Parathyroid adenoma (tissue), 2 donors: ENCODE results near the gene ASPRV1.

ENCODE experiments used
- H2AFZ ChIP-seq: fragments of 300-600 bp; sonication (generic); one replicate; pipeline ENCODE4 v1.7.0; 2017; ENCODE audit warnings: antibody characterized with exemption, mild to moderate bottlenecking
- H3K27ac ChIP-seq: fragments of 300-600 bp; sonication (generic); one replicate; pipeline ENCODE4 v1.7.0; 2017
- H3K27me3 ChIP-seq: fragments of 300-600 bp; sonication (generic); one replicate; pipeline ENCODE4 v1.7.0; 2017; ENCODE audit warnings: low read length; ENCODE audit not compliant: control insufficient read depth, insufficient read depth
- H3K36me3 ChIP-seq: fragments of 300-600 bp; sonication (generic); one replicate; pipeline ENCODE4 v1.7.0; 2017; ENCODE audit warnings: low read length; ENCODE audit not compliant: control insufficient read depth, insufficient read depth
- H3K4me1 ChIP-seq: fragments of 300-600 bp; sonication (generic); one replicate; pipeline ENCODE4 v1.7.0; 2017; ENCODE audit warnings: control low read depth
- H3K4me2 ChIP-seq: fragments of 300-600 bp; sonication (generic); one replicate; pipeline ENCODE4 v1.7.0; 2017; ENCODE audit warnings: low read length
- H3K4me3 ChIP-seq: fragments of 300-600 bp; sonication (generic); one replicate; pipeline ENCODE4 v1.7.0; 2017; ENCODE audit warnings: low read depth, low read length
- H3K79me2 ChIP-seq: fragments of 300-600 bp; sonication (generic); one replicate; pipeline ENCODE4 v1.7.0; 2017; ENCODE audit warnings: control low read depth
- H3K9ac ChIP-seq: fragments of 300-600 bp; sonication (generic); one replicate; pipeline ENCODE4 v1.7.0; 2017; ENCODE audit warnings: mild to moderate bottlenecking
- H3K9me3 ChIP-seq: fragments of 300-600 bp; sonication (generic); one replicate; pipeline ENCODE4 v1.7.0; 2017; ENCODE audit warnings: low read length; ENCODE audit not compliant: control insufficient read depth
- TF ChIP-seq, protein P1 (sequence below): fragments of 300-600 bp; sonication (generic); IDR thresholded peaks from one replicate; pipeline ENCODE4 v1.7.0; 2017; ENCODE audit warnings: antibody characterized with exemption, mild to moderate bottlenecking
- donor health status: primary hyperparathyroidism.

The ASPRV1 gene

DNA sequence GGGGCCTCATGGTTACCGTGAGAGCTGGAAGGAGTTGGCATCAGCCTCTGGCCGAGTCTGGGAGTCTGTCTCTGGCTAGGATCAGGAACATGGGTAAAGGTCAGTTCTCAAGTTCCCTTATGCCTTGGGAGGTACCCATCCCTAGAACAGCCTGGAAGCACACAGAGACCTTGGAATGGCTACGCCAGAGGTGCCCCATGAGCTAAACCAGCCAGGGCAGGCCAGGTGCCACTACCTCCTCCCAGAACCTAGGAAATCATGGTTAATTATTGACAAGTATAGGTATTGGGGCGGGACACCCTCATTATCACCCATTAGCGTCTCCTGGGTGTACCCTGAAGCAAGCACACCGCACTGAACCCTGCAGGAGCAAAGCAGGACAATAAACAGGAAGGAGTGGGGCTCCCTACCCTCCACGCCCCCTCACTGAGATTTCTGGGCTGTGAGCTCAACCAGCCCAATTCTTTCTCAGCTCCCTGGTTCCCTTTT lies 3.0 kb upstream of the ASPRV1 start:
- no peak overlapping the region for H3K4me3 ChIP-seq

DNA sequence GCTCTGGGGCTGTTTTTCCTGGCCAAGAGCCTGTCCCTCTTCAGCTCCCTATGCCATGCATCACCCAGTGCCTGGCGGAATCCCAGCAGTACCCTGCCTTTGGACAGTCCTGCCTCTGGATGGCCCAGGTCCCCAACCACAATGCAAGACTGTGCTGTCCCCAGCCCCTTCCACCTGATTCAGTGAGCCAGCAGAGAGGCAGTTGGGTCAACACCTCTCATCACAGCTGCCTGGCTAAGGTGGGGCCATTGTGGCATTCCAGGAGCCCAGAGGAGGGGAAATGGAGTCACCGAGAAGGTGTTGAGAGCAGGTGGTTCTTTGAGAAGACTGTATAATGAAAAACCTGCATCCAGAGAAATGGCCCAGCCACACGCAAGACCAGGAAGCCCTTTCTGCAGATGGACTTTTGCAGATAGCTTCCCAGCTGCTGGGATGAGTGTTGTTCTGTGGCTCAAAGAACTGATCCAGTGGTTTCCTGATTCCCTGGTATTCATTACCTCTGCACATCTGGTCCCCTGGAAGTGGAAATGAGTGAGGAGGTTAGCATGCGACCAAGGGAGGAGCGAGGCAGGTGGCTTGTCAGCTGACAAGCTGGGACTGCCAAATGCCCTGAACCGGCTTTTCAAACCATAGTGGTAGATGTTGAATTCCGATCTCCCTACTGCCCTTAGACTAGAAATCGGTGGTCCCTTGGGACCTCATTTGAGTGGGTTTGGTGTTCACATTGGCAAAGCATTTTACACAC lies 1.7 kb upstream of the ASPRV1 start:
- H3K27ac ChIP-seq = no peak overlapping the region
- TF ChIP-seq, protein P1, sequence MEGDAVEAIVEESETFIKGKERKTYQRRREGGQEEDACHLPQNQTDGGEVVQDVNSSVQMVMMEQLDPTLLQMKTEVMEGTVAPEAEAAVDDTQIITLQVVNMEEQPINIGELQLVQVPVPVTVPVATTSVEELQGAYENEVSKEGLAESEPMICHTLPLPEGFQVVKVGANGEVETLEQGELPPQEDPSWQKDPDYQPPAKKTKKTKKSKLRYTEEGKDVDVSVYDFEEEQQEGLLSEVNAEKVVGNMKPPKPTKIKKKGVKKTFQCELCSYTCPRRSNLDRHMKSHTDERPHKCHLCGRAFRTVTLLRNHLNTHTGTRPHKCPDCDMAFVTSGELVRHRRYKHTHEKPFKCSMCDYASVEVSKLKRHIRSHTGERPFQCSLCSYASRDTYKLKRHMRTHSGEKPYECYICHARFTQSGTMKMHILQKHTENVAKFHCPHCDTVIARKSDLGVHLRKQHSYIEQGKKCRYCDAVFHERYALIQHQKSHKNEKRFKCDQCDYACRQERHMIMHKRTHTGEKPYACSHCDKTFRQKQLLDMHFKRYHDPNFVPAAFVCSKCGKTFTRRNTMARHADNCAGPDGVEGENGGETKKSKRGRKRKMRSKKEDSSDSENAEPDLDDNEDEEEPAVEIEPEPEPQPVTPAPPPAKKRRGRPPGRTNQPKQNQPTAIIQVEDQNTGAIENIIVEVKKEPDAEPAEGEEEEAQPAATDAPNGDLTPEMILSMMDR = no peak
- no peaks in the 10 kb centered on the region for H3K36me3 ChIP-seq
- no peak overlapping the region for H3K9ac ChIP-seq
- no peaks in the 10 kb centered on the region for H3K79me2 ChIP-seq
- no peaks in the 10 kb centered on the region for H3K4me1 ChIP-seq
- H3K4me2 ChIP-seq = no peak overlapping the region
- no peaks in the 10 kb centered on the region for H3K9me3 ChIP-seq
- no peaks in the 10 kb centered on the region for H3K27me3 ChIP-seq
- H2AFZ ChIP-seq = no peak overlapping the region
- H3K4me3 ChIP-seq = no peak overlapping the region

More for the DNA sequence above, 3.0 kb upstream of the ASPRV1 start:
- Histone ChIP-seq H3K4me1 (no peaks in the 10 kb centered on the region), H3K4me2 (no peak overlapping the region), H2AFZ (no peak overlapping the region), H3K79me2 (no peaks in the 10 kb centered on the region), H3K36me3 (no peaks in the 10 kb centered on the region), H3K9ac (no peak overlapping the region), H3K27ac (no peak overlapping the region), H3K9me3 (no peaks in the 10 kb centered on the region), H3K27me3 (no peaks in the 10 kb centered on the region)
- TF ChIP-seq, protein P1 = no peak

DNA sequence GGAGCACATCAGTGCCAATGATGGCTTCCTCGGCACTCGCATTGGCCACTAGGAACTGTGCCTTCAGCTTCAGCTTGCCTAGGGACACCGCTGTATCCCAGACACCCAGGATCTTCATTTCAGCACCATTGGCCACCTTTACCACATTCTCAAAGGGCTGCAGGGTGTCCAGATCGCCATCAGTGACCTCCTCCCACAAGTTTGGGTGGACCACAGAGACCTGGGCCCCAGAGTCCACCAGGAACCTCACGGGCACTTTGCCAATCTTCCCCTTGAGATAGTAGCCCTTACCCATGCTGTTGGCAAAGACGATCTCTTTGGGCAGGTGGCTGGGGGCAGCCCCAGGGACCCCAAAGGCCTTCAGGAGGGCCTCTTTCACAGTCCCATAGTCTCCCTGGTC lies 610 bp downstream of the ASPRV1 start:
- Histone ChIP-seq H3K9ac (no peak overlapping the region), H3K4me3 (no peak overlapping the region), H3K4me1 (no peaks in the 10 kb centered on the region), H3K36me3 (no peaks in the 10 kb centered on the region), H3K27ac (no peak overlapping the region), H3K27me3 (no peaks in the 10 kb centered on the region), H3K79me2 (no peaks in the 10 kb centered on the region), H2AFZ (no peak overlapping the region), H3K9me3 (no peaks in the 10 kb centered on the region), H3K4me2 (no peak overlapping the region)
- TF ChIP-seq, protein P1 = no peak

DNA sequence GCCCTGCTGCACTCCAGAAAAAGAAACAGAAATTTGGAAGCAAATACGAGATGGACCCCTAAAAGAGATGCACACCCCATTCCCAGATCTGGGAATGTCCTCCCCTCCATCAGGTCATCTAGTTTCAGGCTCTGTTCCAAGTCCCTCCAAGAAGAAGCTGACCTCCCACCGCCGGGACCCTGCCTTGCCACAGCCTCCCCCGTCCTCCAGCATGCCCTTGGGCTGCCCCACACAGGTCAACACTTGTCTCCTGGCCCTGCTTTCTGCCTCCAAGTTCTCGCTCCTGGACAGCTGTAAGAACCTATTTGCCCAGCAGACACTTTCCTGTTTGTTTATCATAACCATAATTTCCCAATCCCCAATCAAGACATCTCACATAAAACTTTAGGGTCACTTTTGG lies 2.0 kb downstream of the ASPRV1 start:
- no peak overlapping the region for H2AFZ ChIP-seq
- TF ChIP-seq, protein P1 = no peak
- no peak overlapping the region for H3K27ac ChIP-seq
- no peaks in the 10 kb centered on the region for H3K4me1 ChIP-seq
- no peak overlapping the region for H3K4me2 ChIP-seq
- no peak overlapping the region for H3K9ac ChIP-seq
- H3K79me2 ChIP-seq = no peaks in the 10 kb centered on the region
- H3K36me3 ChIP-seq = no peaks in the 10 kb centered on the region
- no peak overlapping the region for H3K4me3 ChIP-seq
- no peaks in the 10 kb centered on the region for H3K27me3 ChIP-seq
- no peaks in the 10 kb centered on the region for H3K9me3 ChIP-seq

DNA sequence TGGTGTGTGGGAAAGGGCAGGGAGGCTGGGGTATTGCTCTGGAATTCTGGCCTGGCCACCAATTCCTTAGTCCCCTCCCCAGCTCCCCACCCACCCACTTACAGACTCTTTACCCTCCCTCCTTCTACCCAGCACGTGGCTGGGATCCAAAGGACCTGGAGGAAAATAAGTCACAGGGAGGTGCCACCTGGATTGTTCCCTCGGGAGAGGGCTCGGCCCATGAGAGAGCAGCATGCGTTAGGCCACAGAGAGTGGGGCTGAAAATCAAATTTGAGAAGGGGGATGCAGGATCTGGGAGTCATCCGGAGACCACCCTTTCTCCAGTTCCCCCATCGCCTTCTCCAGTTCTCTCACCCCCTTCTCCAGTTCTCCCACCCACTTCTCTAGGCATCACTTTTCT lies 3.0 kb downstream of the ASPRV1 start:
- Histone ChIP-seq H3K4me1 (no peaks in the 10 kb centered on the region), H3K9me3 (no peaks in the 10 kb centered on the region), H3K27ac (no peak overlapping the region), H3K4me3 (no peak overlapping the region), H3K36me3 (no peaks in the 10 kb centered on the region), H3K79me2 (no peaks in the 10 kb centered on the region), H3K4me2 (no peak overlapping the region), H3K9ac (no peak overlapping the region), H2AFZ (no peak overlapping the region), H3K27me3 (no peaks in the 10 kb centered on the region)
- TF ChIP-seq, protein P1 = no peak
